Astrocyte of the spinal cord (primary cell): ENCODE results near the gene PRLH.

ENCODE experiments used
- DNase-seq: peaks from one replicate; pipeline ENCODE4 v3.0.0; 2011; ENCODE audit warnings: low read depth, low spot score
- H3K4me3 ChIP-seq: 2 replicates; pipeline ENCODE4 v1.5.1; 2011; ENCODE audit warnings: low read depth, mild to moderate bottlenecking, low read length, moderate library complexity
- CTCF ChIP-seq: IDR thresholded peaks from 2 replicates; pipeline ENCODE4 v1.5.1; 2012; ENCODE audit warnings: low read depth, mild to moderate bottlenecking, low read length, inconsistent platforms
- in situ Hi-C: cut with HindIII; loops from 2 replicates; pipeline ENCODE4 v1.10.0; 2017; ENCODE audit warnings: low sequenced_read_pairs

PRLH gene

GRCh38 chr2:237599465-237600110, 33.2 kb downstream of the PRLH start:
- in situ Hi-C loops, result no loop called here
- no peak overlapping the region for H3K4me3 ChIP-seq
- no peak for DNase-seq
- no peak for TF ChIP-seq CTCF

- in situ Hi-C loops, result no loop called here
- no peak for TF ChIP-seq CTCF
- no peak overlapping the region for H3K4me3 ChIP-seq
- DNase-seq, result no peak
Measured at GRCh38 chr2:237600205-237600846, 34.0 kb downstream of the PRLH start.

- in situ Hi-C loops, result no loop called here
- no peak for DNase-seq
- TF ChIP-seq CTCF, result peak; percentile 11
- no peak overlapping the region for H3K4me3 ChIP-seq
Measured at GRCh38 chr2:237601453-237602116, 35.2 kb downstream of the PRLH start.

GRCh38 chr2:237602409-237602808, 36.0 kb downstream of the PRLH start:
- DNase-seq, result no peak
- no peak overlapping the region for H3K4me3 ChIP-seq
- in situ Hi-C loops, result no loop called here
- no peak for TF ChIP-seq CTCF

GRCh38 chr2:237603049-237603717, 36.8 kb downstream of the PRLH start:
- in situ Hi-C loops, result no loop called here
- no peak for DNase-seq
- H3K4me3 ChIP-seq, result no peak overlapping the region
- TF ChIP-seq CTCF, result no peak

- peak; percentile 54 for DNase-seq
- in situ Hi-C loops, result no loop called here
Measured at GRCh38 chr2:237603718-237604362, 37.5 kb downstream of the PRLH start.

More at GRCh38 chr2:237603718-237604362, 37.5 kb downstream of the PRLH start:
- no peak for TF ChIP-seq CTCF
- H3K4me3 ChIP-seq, result no peak overlapping the region
